GM10266 (cell line): ENCODE data around the gene C1QC.

Source experiments
- DNase-seq: peaks from one replicate; pipeline ENCODE4 v3.0.0; 2012; ENCODE audit errors: extremely low spot score
- CTCF ChIP-seq: IDR thresholded peaks from 2 replicates; pipeline ENCODE4 v1.5.1; 2012; ENCODE audit warnings: mild to moderate bottlenecking, low read depth; ENCODE audit not compliant: control insufficient read depth, insufficient read depth; ENCODE audit errors: missing control alignments

Gene C1QC

GRCh38 chr1:22643381-22643780 is at the start of gene C1QC:
Gene C1QC, plus strand, starts transcription at chr1:22643633. Its CDS starts 391 bp downstream, at chr1:22644024.
- TF ChIP-seq CTCF = no peak
- no peak for DNase-seq

- DNase-seq = no peak
- TF ChIP-seq CTCF = no peak
Measured at GRCh38 chr1:22594396-22594795, 49.0 kb upstream of the C1QC start.

- DNase-seq = no peak
Measured at GRCh38 chr1:22595108-22595507, 48.3 kb upstream of the C1QC start.

GRCh38 chr1:22597301-22597965 is 46.0 kb upstream of the C1QC start:
- TF ChIP-seq CTCF = no peak
- DNase-seq = no peak

More at GRCh38 chr1:22595108-22595507, 48.3 kb upstream of the C1QC start:
- TF ChIP-seq CTCF = no peak

GRCh38 chr1:22597996-22598395 is 45.4 kb upstream of the C1QC start:
- no peak for DNase-seq
- TF ChIP-seq CTCF = no peak

- no peak for TF ChIP-seq CTCF
- DNase-seq = no peak
Measured at GRCh38 chr1:22598736-22599135, 44.7 kb upstream of the C1QC start.

GRCh38 chr1:22600071-22600816 is 43.2 kb upstream of the C1QC start:
- no peak for DNase-seq
- no peak for TF ChIP-seq CTCF
